ACC112 (cell line): ENCODE measurements around the gene FGD3.

ENCODE experiments used
- H2AFZ ChIP-seq: fragments of 200-600 bp; sonication (generic); one replicate; pipeline ENCODE4 v1.6.0; 2017; ENCODE audit warnings: antibody characterized with exemption, low read length; ENCODE audit not compliant: unreplicated experiment
- H3K27ac ChIP-seq: fragments of 200-600 bp; sonication (generic); 2 replicates; pipeline ENCODE4 v1.5.1; 2014; ENCODE audit warnings: low read depth, mild to moderate bottlenecking, antibody characterized with exemption, low read length, moderate library complexity
- H3K27me3 ChIP-seq: fragments of 200-600 bp; sonication (generic); 2 replicates; pipeline ENCODE4 v1.6.1; 2014; ENCODE audit warnings: mild to moderate bottlenecking, antibody characterized with exemption, low read length, moderate library complexity, mixed read lengths; ENCODE audit not compliant: insufficient read depth
- H3K36me3 ChIP-seq: fragments of 200-600 bp; sonication (generic); 2 replicates; pipeline ENCODE4 v1.6.1; 2016; ENCODE audit warnings: mild to moderate bottlenecking, antibody characterized with exemption, low read length, moderate library complexity, mixed read lengths; ENCODE audit not compliant: insufficient read depth
- H3K4me1 ChIP-seq: fragments of 200-600 bp; sonication (generic); one replicate; pipeline ENCODE4 v1.6.1; 2016; ENCODE audit warnings: low read length, mixed read lengths; ENCODE audit not compliant: insufficient read depth, unreplicated experiment, control insufficient read depth
- H3K4me3 ChIP-seq: fragments of 200-600 bp; sonication (generic); 2 replicates; pipeline ENCODE4 v1.5.1; 2014; ENCODE audit warnings: mild to moderate bottlenecking, low read depth, low read length
- H3K79me2 ChIP-seq: fragments of 200-600 bp; sonication (generic); one replicate; pipeline ENCODE4 v1.6.0; 2016; ENCODE audit warnings: low read length; ENCODE audit not compliant: control insufficient read depth, unreplicated experiment, insufficient read depth

The FGD3 gene

GRCh38 chr9:93048566-93049448 lies 101.5 kb downstream of the FGD3 start:
- no peaks in the 10 kb centered on the region for H3K79me2 ChIP-seq
- no peaks in the 10 kb centered on the region for H3K27me3 ChIP-seq
- no peaks in the 10 kb centered on the region for H3K4me1 ChIP-seq
- no peaks in the 10 kb centered on the region for H3K36me3 ChIP-seq
- no peak overlapping the region for H3K27ac ChIP-seq
- H2AFZ ChIP-seq, result no peak overlapping the region
- no peak overlapping the region for H3K4me3 ChIP-seq

GRCh38 chr9:93049491-93049890 lies 102.2 kb downstream of the FGD3 start:
- Histone ChIP-seq H3K27ac (no peak overlapping the region), H2AFZ (no peak overlapping the region), H3K4me1 (no peaks in the 10 kb centered on the region), H3K79me2 (no peaks in the 10 kb centered on the region), H3K36me3 (no peaks in the 10 kb centered on the region), H3K27me3 (no peaks in the 10 kb centered on the region), H3K4me3 (no peak overlapping the region)

- Histone ChIP-seq H3K4me3 (no peak overlapping the region), H3K36me3 (no peaks in the 10 kb centered on the region), H3K4me1 (no peaks in the 10 kb centered on the region)
These were observed 102.9 kb downstream of the FGD3 start for GRCh38 chr9:93050231-93050630.

GRCh38 chr9:93051680-93052089 lies 104.4 kb downstream of the FGD3 start:
- H3K27me3 ChIP-seq, result no peaks in the 10 kb centered on the region

More at GRCh38 chr9:93050231-93050630, 102.9 kb downstream of the FGD3 start:
- no peaks in the 10 kb centered on the region for H3K79me2 ChIP-seq
- H2AFZ ChIP-seq, result no peak overlapping the region
- no peaks in the 10 kb centered on the region for H3K27me3 ChIP-seq
- H3K27ac ChIP-seq, result no peak overlapping the region

GRCh38 chr9:93052791-93053540 lies 105.6 kb downstream of the FGD3 start:
- Histone ChIP-seq H3K79me2 (no peaks in the 10 kb centered on the region), H3K4me1 (no peaks in the 10 kb centered on the region), H2AFZ (no peak overlapping the region), H3K27me3 (no peaks in the 10 kb centered on the region), H3K4me3 (no peak overlapping the region), H3K36me3 (no peaks in the 10 kb centered on the region), H3K27ac (no peak overlapping the region)

More at GRCh38 chr9:93051680-93052089, 104.4 kb downstream of the FGD3 start:
- Histone ChIP-seq H3K27ac (no peak overlapping the region), H3K4me1 (no peaks in the 10 kb centered on the region), H3K79me2 (no peaks in the 10 kb centered on the region), H3K4me3 (no peak overlapping the region), H3K36me3 (no peaks in the 10 kb centered on the region), H2AFZ (no peak overlapping the region)

- Histone ChIP-seq H3K4me3 (no peak overlapping the region), H3K79me2 (no peaks in the 10 kb centered on the region), H3K27ac (no peak overlapping the region), H3K27me3 (no peaks in the 10 kb centered on the region), H3K36me3 (no peaks in the 10 kb centered on the region), H3K4me1 (no peaks in the 10 kb centered on the region), H2AFZ (no peak overlapping the region)
These were observed 106.5 kb downstream of the FGD3 start for GRCh38 chr9:93053781-93054331.

GRCh38 chr9:93054758-93055704 lies 107.7 kb downstream of the FGD3 start:
- H3K27ac ChIP-seq, result no peak overlapping the region

GRCh38 chr9:93057042-93057702 lies 109.8 kb downstream of the FGD3 start:
- Histone ChIP-seq H3K4me3 (no peak overlapping the region), H2AFZ (no peak overlapping the region), H3K36me3 (no peaks in the 10 kb centered on the region), H3K4me1 (peaks cover 16% of the 10 kb centered on the region), H3K27me3 (no peaks in the 10 kb centered on the region), H3K27ac (no peak overlapping the region), H3K79me2 (no peaks in the 10 kb centered on the region)

More at GRCh38 chr9:93054758-93055704, 107.7 kb downstream of the FGD3 start:
- Histone ChIP-seq H3K79me2 (no peaks in the 10 kb centered on the region), H3K27me3 (no peaks in the 10 kb centered on the region), H3K4me3 (no peak overlapping the region), H3K36me3 (no peaks in the 10 kb centered on the region), H3K4me1 (peaks cover 1% of the 10 kb centered on the region), H2AFZ (no peak overlapping the region)

GRCh38 chr9:93057703-93058354 lies 110.5 kb downstream of the FGD3 start:
- no peaks in the 10 kb centered on the region for H3K27me3 ChIP-seq
- H2AFZ ChIP-seq, result no peak overlapping the region
- H3K4me3 ChIP-seq, result no peak overlapping the region; the same call in 1 of the 2 replicates
- no peak overlapping the region for H3K27ac ChIP-seq
- H3K36me3 ChIP-seq, result no peaks in the 10 kb centered on the region
- no peaks in the 10 kb centered on the region for H3K79me2 ChIP-seq
- H3K4me1 ChIP-seq, result peaks cover 16% of the 10 kb centered on the region
